Activated B cell treated with CpG ODN at 0.5 μM for 24 hours (primary cell): Measurements from ENCODE around the gene NCOA1. TPM values are rescaled to one million over a fixed set of nuclear protein-coding genes. Genes with fewer than 3 reads are reported as not detected.
"Not testable (repeated sequence)": the region's sequence is repeated elsewhere in the genome, so short reads cannot be mapped to it uniquely, and the experiment has no call there.

Source experiments
- ATAC-seq: fragments of 200-7000 bp; cut with Tn5 transposase; one replicate; pipeline ENCODE4 v1.10.0; 2021; ENCODE audit warnings: low read depth, mild to moderate bottlenecking, moderate library complexity
- CTCF ChIA-PET: fragments of 350-600 bp; sonication (Branson Sonifier 250); formaldehyde crosslinking; loops from one replicate; lab custom pipeline; 2021; ENCODE audit warnings: antibody characterized with exemption; lab: Charles Lee
- POLR2A ChIA-PET: fragments of 350-600 bp; sonication (Branson Sonifier 250); formaldehyde crosslinking; loops from one replicate; lab custom pipeline; 2021; ENCODE audit warnings: antibody characterized with exemption; lab: Charles Lee
- DNase-seq: peaks from one replicate; pipeline ENCODE4 v3.0.0; 2022
- H3K27ac Mint-ChIP-seq: one replicate; pipeline ENCODE4 v1.8.0; 2020; ENCODE audit warnings: mixed read lengths
- H3K27me3 Mint-ChIP-seq: one replicate; pipeline ENCODE4 v1.8.0; 2021; ENCODE audit warnings: mixed read lengths
- H3K36me3 Mint-ChIP-seq: one replicate; pipeline ENCODE4 v1.8.0; 2021; ENCODE audit warnings: low read depth, mixed read lengths
- H3K4me1 Mint-ChIP-seq: one replicate; pipeline ENCODE4 v1.8.0; 2021; ENCODE audit warnings: mixed read lengths
- H3K4me3 Mint-ChIP-seq: one replicate; pipeline ENCODE4 v1.8.0; 2020; ENCODE audit warnings: mild to moderate bottlenecking, mixed read lengths
- H3K9me3 Mint-ChIP-seq: one replicate; pipeline ENCODE4 v1.8.0; 2020; ENCODE audit warnings: mixed read lengths
- intact Hi-C: fragments of 100-400 bp; cut with micrococcal nuclease; formaldehyde crosslinking; loops from one replicate; pipeline ENCODE4 v1.15.1; 2024
- total RNA-seq: library from RNA; stranded (reverse); gene quantifications from 2 replicates; pipeline ENCODE4 v1.2.3, GENCODE V29; 2022
- TF ChIP-seq, protein P1 (sequence below): fragments of 200-600 bp; IDR thresholded peaks from one replicate; pipeline ENCODE4 v1.8.0; 2022; ENCODE audit warnings: antibody characterized with exemption, mild to moderate bottlenecking

Gene NCOA1
- total RNA-seq, 1 donor from 2014 or later = 49.5 TPM

DNA sequence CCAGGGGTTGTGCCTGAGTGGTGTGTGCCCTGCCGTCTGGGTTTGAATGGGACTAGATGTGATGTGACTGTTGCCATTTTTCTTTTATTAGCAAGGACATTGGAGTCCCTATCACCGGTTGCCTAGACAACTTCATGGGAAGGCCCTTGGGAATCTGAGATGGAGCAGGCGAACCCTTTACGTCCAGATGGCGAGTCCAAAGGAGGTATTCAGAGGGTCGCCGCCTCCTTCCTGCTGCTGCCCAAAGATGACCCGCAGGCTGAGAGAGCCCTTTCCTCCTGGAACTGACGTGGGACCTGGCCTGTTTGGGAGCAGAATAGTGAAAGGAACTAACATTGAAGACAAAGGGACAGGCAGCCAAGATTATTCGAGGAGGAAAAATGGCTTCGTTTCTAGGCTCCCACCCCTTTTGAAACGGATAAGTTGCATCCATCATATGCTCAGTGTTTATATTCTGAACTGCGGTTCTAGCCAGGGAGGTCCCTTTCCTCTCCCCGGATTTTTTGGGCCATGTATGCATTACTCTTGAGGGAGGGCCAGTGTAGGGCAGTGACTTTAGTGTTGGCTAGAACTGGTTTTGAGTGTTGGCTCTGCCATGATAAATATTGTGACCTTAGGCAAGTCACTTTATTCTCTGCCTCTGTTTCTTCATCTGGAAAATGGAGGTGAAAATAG is 302.8 kb downstream of the NCOA1 start:
- no peak for DNase-seq
- TF ChIP-seq, protein P1, sequence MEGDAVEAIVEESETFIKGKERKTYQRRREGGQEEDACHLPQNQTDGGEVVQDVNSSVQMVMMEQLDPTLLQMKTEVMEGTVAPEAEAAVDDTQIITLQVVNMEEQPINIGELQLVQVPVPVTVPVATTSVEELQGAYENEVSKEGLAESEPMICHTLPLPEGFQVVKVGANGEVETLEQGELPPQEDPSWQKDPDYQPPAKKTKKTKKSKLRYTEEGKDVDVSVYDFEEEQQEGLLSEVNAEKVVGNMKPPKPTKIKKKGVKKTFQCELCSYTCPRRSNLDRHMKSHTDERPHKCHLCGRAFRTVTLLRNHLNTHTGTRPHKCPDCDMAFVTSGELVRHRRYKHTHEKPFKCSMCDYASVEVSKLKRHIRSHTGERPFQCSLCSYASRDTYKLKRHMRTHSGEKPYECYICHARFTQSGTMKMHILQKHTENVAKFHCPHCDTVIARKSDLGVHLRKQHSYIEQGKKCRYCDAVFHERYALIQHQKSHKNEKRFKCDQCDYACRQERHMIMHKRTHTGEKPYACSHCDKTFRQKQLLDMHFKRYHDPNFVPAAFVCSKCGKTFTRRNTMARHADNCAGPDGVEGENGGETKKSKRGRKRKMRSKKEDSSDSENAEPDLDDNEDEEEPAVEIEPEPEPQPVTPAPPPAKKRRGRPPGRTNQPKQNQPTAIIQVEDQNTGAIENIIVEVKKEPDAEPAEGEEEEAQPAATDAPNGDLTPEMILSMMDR = no peak
- CTCF ChIA-PET = interaction anchor here (1.3 kb wide), 1 partner anchor 384 kb away, joined by 3 read pairs; no protein-coding TSS in a partner anchor
- Mint-ChIP-seq H3K4me1 (peaks cover 18% of the 10 kb centered on the region), H3K4me3 (peak overlapping the region; percentile 98), H3K9me3 (no peaks in the 10 kb centered on the region), H3K27ac (peak overlapping the region; percentile 100), H3K36me3 (peaks cover 29% of the 10 kb centered on the region), H3K27me3 (no peaks in the 10 kb centered on the region)
- intact Hi-C loops = loop anchor here (1.0 to 5.0 kb wide), 6 partner anchors 9 to 1553 kb away; partner anchors contain the start of genes ADCY3, ADGRF3, NCOA1 and SELENOI
- POLR2A ChIA-PET = interaction anchor here (0.9 to 2.0 kb wide), 4 partner anchors 32 to 483 kb away, joined by 3 to 11 read pairs (median 4); partner anchors contain the start of gene NCOA1
- no peak for ATAC-seq

DNA sequence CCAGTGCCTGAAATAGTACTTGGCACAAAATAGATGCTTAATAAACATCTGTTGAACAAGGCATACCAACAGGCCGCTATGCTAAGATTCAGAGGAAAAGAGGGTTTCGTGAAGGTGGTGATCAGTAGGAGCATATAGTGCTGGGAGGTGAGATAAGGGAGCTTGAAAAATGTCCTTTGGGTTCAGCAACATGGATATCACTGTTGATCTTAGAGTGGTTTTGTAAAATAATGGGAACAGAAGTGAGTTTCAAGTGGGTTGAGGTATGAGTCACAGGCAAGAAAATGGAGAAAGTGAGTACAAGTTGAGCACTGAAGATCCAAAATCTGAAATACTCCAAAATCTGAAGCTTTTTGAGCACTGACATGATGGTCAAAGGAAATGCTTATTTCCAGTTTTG is 306.6 kb downstream of the NCOA1 start:
- TF ChIP-seq, protein P1 = no peak
- POLR2A ChIA-PET = no interaction called here
- Mint-ChIP-seq H3K4me3 (no peak overlapping the region), H3K27me3 (no peaks in the 10 kb centered on the region), H3K4me1 (peaks cover 13% of the 10 kb centered on the region), H3K27ac (no peak overlapping the region), H3K36me3 (peaks cover 33% of the 10 kb centered on the region), H3K9me3 (no peaks in the 10 kb centered on the region)
- no peak for DNase-seq
- CTCF ChIA-PET = interaction anchor here (1.4 kb wide), 1 partner anchor 30 kb away, joined by 4 read pairs; no protein-coding TSS in a partner anchor
- intact Hi-C loops = no loop called here
- ATAC-seq = no peak

DNA sequence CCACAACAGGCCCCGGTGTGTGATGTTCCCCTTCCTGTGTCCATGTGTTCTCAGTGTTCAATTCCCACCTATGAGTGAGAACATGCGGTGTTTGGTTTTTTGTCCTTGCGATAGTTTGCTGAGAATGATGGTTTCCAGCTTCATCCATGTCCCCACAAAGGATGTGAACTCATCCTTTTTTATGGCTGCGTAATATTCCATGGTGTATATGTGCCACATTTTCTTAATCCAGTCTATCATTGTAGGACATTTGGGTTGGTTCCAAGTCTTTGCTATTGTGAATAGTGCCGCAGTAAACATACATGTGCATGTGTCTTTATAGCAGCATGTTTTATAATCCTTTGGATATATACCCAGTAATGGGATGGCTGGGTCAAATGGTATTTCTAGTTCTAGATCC is 309.4 kb downstream of the NCOA1 start:
- H3K4me3 Mint-ChIP-seq, H3K9me3 Mint-ChIP-seq, DNase-seq, H3K27me3 Mint-ChIP-seq, ATAC-seq, POLR2A ChIA-PET, H3K4me1 Mint-ChIP-seq, intact Hi-C loops, CTCF ChIA-PET, H3K27ac Mint-ChIP-seq: not testable (repeated sequence)
- peaks cover 37% of the 10 kb centered on the region for H3K36me3 Mint-ChIP-seq

DNA sequence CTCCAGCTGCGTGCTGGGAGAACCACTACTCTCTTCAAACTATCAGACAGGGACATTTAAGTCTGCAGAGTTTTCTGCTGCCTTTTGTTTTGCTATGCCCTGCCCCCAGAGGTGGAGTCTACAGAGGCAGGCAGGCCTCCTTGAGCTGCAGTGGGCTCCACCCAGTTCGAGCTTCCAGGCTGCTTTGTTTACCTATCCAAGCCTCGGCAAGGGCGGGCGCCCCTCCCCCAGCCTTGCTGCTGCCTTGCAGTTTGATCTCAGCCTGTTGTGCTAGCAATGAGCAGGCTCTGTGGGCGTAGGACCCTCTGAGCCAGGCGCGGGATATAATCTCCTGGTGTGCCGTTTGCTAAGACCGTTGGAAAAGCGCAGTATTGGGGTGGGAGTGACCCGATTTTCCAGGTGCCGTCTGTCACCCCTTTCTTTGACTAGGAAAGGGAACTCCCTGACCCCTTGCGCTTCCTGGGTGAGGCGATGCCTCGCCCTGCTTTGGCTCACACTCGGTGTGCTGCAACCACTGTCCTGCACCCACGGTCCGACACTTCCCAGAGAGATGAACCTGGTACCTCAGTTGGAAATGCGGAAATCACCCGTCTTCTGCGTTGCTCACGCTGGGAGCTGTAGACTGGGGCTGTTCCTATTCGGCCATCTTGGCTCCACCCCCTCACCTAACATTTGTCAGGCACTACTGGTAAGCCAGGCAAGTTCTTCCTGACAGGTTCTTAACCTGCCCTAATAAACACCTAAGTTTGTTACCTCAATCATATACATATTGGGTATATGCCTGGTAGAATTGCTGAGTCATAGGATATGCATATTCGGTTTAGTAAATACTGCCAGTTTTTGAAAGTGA is 315.0 kb downstream of the NCOA1 start:
- H3K4me3 Mint-ChIP-seq, DNase-seq, intact Hi-C loops, POLR2A ChIA-PET, ATAC-seq, H3K27ac Mint-ChIP-seq, H3K9me3 Mint-ChIP-seq, H3K27me3 Mint-ChIP-seq, H3K4me1 Mint-ChIP-seq, CTCF ChIA-PET: not testable (repeated sequence)
- peaks cover 32% of the 10 kb centered on the region for H3K36me3 Mint-ChIP-seq

DNA sequence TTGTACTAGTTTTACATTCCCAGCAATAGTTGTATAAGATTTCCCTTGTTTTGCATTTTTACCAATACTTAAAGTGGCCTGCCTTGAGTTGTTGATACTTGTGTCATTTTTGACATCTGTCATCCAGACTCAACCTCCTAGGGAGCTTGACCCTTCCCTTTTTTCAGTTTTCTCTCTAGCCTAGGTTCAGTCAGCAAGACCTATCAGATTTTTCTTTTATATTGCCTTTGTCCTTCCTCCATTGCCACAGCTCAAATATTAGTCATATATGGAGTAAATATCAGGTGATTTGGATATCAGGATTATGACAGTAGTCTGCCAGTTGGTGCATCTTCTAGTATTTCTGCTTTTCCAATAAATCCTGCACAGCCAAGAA is 315.6 kb downstream of the NCOA1 start:
- ATAC-seq (no peak), DNase-seq (no peak)
- POLR2A ChIA-PET = interaction anchor here (0.6 kb wide), 1 partner anchor 151 kb away, joined by 3 read pairs; no protein-coding TSS in a partner anchor
- TF ChIP-seq, protein P1 = no peak
- Mint-ChIP-seq H3K9me3 (peaks cover 6% of the 10 kb centered on the region), H3K27me3 (no peaks in the 10 kb centered on the region), H3K4me1 (no peaks in the 10 kb centered on the region), H3K4me3 (no peak overlapping the region), H3K36me3 (peaks cover 31% of the 10 kb centered on the region), H3K27ac (no peak overlapping the region)
- CTCF ChIA-PET = no interaction called here
- intact Hi-C loops = no loop called here
